ENCODE data around the gene NCF2. TPM values are rescaled to one million over a fixed set of nuclear protein-coding genes. Genes with fewer than 3 reads are reported as not detected.
A peak's percentile ranks its signal among the peaks of the same experiment; 100 is the strongest.

The NCF2 gene
- total RNA-seq, 2 experiments from 2014 or later, result 15.3 to 15.8 TPM

DNA sequence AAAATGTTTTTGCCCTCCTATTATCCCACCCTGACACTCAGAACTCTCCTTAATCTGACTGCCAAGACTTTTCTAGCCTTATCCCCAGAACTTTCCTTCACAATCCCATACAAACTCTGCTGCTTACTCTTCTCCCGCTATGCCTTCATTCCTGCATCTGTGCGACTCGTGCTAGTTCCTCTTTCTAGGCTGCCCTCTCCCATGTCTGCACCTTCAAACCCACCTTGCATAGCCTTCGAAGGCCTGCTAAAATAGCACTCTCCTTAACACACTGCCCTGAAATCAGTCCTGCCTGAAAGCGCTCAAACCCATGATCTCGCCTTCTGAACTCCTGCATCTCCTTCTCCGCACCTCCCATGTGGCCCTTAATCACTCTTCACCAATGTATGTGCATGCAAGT lies 2.5 kb upstream of the NCF2 start:
- no peak overlapping the region for H3K27ac Mint-ChIP-seq
- peaks cover 40% of the 10 kb centered on the region for H3K4me1 Mint-ChIP-seq
- peaks cover 6% of the 10 kb centered on the region for H3K36me3 Mint-ChIP-seq (ENCODE audit: low read depth)
- H3K9me3 Mint-ChIP-seq, result no peaks in the 10 kb centered on the region
- H3K27me3 Mint-ChIP-seq, result peaks cover 8% of the 10 kb centered on the region
- POLR2A ChIA-PET, result interaction anchor here (0.6 kb wide), 1 partner anchor 308 kb away, joined by 4 read pairs; no protein-coding TSS in a partner anchor
- CTCF ChIA-PET, result no interaction called here
- H3K4me3 Mint-ChIP-seq, result no peak overlapping the region
- no peak for DNase-seq

DNA sequence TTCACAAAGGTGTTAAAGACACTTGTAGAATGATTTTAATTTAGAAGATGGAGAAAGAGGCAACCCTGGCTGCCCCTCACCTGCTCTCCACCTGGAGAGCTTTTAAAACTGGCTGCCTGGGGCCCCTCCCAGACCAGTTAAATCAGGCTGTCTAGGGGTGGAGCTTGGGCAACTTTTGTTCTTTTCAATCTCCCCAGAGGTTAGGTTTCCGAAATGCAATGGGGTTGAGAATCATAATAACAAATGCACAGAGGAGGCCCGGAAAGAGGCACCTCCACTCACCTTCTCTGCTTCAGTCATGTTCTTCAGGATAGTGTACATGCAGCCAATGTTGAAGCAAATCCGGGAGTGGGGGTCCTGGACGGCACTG lies 400 bp downstream of the NCF2 start:
- peaks cover 5% of the 10 kb centered on the region for H3K27me3 Mint-ChIP-seq
- H3K4me3 Mint-ChIP-seq, result peak overlapping the region; percentile 71
- peaks cover 10% of the 10 kb centered on the region for H3K36me3 Mint-ChIP-seq (ENCODE audit: low read depth)
- no peaks in the 10 kb centered on the region for H3K9me3 Mint-ChIP-seq
- H3K27ac Mint-ChIP-seq, result peak overlapping the region; percentile 93
- CTCF ChIA-PET, result interaction anchor here (1.4 to 1.8 kb wide), 2 partner anchors 10 to 42 kb away, joined by 4 to 5 read pairs; no protein-coding TSS in a partner anchor
- H3K4me1 Mint-ChIP-seq, result peaks cover 49% of the 10 kb centered on the region
- POLR2A ChIA-PET, result no interaction called here
- DNase-seq, result peak; percentile 9

DNA sequence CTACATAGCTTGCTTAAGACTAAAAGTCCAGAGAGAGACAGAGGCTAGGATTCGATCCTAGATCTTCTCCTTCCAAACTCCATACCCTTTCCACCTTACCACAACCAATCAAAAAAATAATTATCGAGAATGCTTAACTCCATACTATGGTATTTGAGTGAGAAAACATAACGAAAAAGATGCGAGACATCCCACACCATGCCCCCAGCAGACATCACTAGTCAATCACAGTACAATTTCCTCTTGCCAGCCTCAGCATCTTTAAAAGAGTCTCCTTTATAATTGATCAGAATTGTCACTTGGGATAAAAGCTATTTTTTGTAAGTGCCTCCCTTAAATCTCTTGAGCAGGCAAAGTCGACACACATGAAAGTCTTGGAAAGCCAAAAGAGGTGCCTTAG lies 875 bp downstream of the NCF2 start:
- Mint-ChIP-seq H3K36me3 (ENCODE audit: low read depth) (peaks cover 11% of the 10 kb centered on the region), H3K4me3 (peak overlapping the region; percentile 71), H3K4me1 (peaks cover 52% of the 10 kb centered on the region), H3K27ac (peak overlapping the region; percentile 93), H3K9me3 (no peaks in the 10 kb centered on the region), H3K27me3 (peaks cover 5% of the 10 kb centered on the region)
- ChIA-PET POLR2A (interaction anchor here (0.5 kb wide), 1 partner anchor 11 kb away, joined by 4 read pairs; no protein-coding TSS in a partner anchor), CTCF (interaction anchor here (0.8 to 1.8 kb wide), 3 partner anchors 11 to 43 kb away, joined by 4 read pairs; no protein-coding TSS in a partner anchor)
- DNase-seq, result no peak

DNA sequence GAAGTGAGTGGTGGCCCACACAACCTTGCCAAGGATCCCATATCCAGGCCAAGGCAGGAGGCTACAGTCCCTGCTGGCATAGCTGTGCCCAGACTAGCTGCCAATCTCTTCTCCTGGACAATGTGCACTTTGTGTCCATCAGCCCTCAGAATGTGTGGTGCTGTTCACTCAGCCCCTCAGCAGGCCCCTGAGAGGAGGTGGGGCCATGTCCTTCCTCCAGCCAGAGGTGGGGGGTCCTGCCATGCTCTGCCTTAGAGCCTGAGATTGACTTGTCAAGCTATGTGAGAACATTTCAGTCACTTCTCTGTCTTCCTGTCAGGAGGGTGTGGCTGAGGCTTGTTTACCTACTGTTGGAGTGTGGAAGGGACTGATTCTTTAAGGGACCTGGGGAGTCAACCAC lies 1.4 kb downstream of the NCF2 start:
- POLR2A ChIA-PET, result interaction anchor here (0.5 kb wide), 1 partner anchor 11 kb away, joined by 4 read pairs; no protein-coding TSS in a partner anchor
- H3K9me3 Mint-ChIP-seq, result no peaks in the 10 kb centered on the region
- CTCF ChIA-PET, result interaction anchor here (0.8 to 1.8 kb wide), 4 partner anchors 10 to 43 kb away, joined by 3 to 4 read pairs (median 4); no protein-coding TSS in a partner anchor
- peak overlapping the region; percentile 71 for H3K4me3 Mint-ChIP-seq
- DNase-seq, result peak; percentile 15
- H3K4me1 Mint-ChIP-seq, result peaks cover 58% of the 10 kb centered on the region
- H3K27ac Mint-ChIP-seq, result peak overlapping the region; percentile 93
- peaks cover 11% of the 10 kb centered on the region for H3K36me3 Mint-ChIP-seq (ENCODE audit: low read depth)
- peaks cover 5% of the 10 kb centered on the region for H3K27me3 Mint-ChIP-seq

DNA sequence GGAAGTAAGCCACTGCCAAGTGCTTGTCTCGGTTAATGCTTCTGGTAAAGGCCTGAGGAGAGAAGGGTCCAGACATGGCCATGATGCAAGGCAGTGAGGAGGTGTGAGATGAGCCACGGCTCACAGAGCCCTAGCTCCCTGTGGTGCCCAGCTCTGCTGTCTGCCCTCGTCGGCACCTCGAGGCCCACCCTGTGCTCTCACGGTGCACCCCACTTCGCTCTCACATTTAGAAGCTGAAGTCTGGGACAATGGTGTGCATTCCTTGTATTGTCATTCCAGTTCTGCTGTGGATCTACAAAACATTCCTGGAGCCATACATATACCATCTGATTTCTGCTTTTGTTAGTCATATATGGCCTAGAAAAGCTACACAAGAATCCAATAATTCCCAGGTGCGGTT lies 3.3 kb downstream of the NCF2 start:
- Mint-ChIP-seq H3K27ac (no peak overlapping the region), H3K4me3 (no peak overlapping the region), H3K27me3 (no peaks in the 10 kb centered on the region), H3K9me3 (no peaks in the 10 kb centered on the region), H3K36me3 (ENCODE audit: low read depth) (peaks cover 11% of the 10 kb centered on the region), H3K4me1 (peaks cover 58% of the 10 kb centered on the region)
- CTCF ChIA-PET, result interaction anchor here (0.6 to 1.2 kb wide), 7 partner anchors 11 to 571 kb away, joined by 3 to 4 read pairs (median 3); no protein-coding TSS in a partner anchor
- POLR2A ChIA-PET, result no interaction called here
- DNase-seq, result no peak

DNA sequence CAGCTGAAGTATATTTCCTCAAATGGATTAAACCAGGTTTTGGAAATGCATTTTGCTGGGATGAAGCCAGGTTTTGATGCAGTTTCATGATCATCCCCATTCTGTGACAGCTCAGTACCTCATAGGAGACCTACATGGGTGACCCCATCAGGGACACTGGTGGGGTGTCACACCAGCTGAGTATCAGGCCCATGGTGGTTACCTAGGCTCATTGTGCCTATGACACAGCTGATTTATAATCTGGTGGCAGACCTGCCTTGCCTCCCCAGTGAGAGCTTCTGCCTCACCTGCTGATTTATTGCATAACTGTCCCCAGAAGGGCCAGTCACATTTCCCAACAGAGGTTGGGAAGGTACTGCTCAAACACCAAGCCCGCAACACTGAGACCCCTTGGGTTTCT lies 3.8 kb downstream of the NCF2 start:
- H3K27me3 Mint-ChIP-seq, result no peaks in the 10 kb centered on the region
- no peak overlapping the region for H3K4me3 Mint-ChIP-seq
- peaks cover 59% of the 10 kb centered on the region for H3K4me1 Mint-ChIP-seq
- CTCF ChIA-PET, result interaction anchor here (0.6 to 1.1 kb wide), 4 partner anchors 8 to 102 kb away, joined by 3 to 4 read pairs (median 3); no protein-coding TSS in a partner anchor
- no peak for DNase-seq
- no peak overlapping the region for H3K27ac Mint-ChIP-seq
- peaks cover 11% of the 10 kb centered on the region for H3K36me3 Mint-ChIP-seq (ENCODE audit: low read depth)
- POLR2A ChIA-PET, result no interaction called here
- no peaks in the 10 kb centered on the region for H3K9me3 Mint-ChIP-seq

DNA sequence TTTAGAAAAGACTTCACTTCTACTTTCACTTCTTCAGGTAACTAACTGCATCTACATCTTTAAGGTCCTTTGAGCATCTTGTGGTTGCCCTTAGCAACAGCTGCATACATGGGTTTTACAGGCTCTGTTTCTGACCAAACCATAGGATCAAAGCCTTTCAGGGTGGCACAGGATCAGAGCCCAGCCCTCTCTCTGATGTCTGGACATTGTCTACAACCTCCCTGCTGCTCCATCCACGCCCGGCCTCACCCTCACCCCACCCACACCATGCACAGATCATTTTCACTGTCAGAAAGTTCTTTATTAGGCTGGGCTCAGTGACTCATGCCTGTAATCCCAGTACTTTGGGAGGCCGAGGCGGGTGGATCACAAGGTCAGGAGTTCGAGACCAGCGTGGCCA lies 5.2 kb downstream of the NCF2 start:
- peak; percentile 60 for DNase-seq
- Mint-ChIP-seq H3K9me3 (no peaks in the 10 kb centered on the region), H3K36me3 (ENCODE audit: low read depth) (peaks cover 11% of the 10 kb centered on the region), H3K4me3 (no peak overlapping the region), H3K4me1 (peaks cover 57% of the 10 kb centered on the region), H3K27ac (no peak overlapping the region), H3K27me3 (no peaks in the 10 kb centered on the region)
- CTCF ChIA-PET, result no interaction called here
- POLR2A ChIA-PET, result no interaction called here

DNA sequence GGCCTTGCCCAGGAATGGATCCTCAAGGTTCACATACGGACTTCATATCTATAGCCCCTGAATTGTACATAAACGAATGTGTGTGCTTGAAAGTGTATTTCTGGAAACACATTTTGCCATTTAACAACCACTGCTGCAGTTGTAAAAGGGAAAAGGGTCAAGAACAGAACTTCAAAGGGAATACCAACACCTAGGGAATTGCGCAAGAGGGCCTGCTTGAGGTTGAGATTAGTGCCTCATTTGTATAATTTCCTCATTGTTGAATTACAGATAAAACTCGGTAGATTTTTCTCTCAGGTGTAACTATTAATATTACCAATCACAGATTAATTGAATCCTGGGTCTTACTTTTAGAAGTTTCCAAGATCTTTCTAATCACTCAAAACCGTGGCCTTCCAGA lies 6.1 kb downstream of the NCF2 start:
- peaks cover 53% of the 10 kb centered on the region for H3K4me1 Mint-ChIP-seq
- CTCF ChIA-PET, result no interaction called here

DNA sequence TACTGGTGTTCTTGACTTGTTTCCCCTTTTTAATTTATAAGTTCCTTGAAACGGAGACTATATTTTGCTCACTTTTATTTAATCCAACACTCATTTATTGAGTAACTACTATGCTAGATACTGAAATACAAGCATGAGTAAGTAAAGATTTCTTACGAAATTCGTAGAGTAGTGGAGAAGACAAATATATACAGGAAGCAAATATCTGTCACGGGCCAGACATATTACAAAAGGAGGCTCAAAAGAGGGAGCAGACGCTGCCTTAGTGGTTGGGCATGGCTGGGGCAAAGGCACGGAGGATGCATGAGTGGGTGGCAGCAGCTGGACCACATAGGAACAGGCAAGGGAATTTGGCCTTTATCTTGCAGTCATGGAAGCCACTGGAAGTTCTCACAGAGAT lies 6.8 kb downstream of the NCF2 start:
- ChIA-PET POLR2A (no interaction called here), CTCF (no interaction called here)
- Mint-ChIP-seq H3K36me3 (ENCODE audit: low read depth) (peaks cover 6% of the 10 kb centered on the region), H3K27ac (no peak overlapping the region), H3K4me1 (peaks cover 53% of the 10 kb centered on the region), H3K9me3 (no peaks in the 10 kb centered on the region), H3K4me3 (no peak overlapping the region), H3K27me3 (no peaks in the 10 kb centered on the region)
- no peak for DNase-seq

More for the DNA sequence above, 6.1 kb downstream of the NCF2 start:
- Mint-ChIP-seq H3K36me3 (ENCODE audit: low read depth) (peaks cover 8% of the 10 kb centered on the region), H3K4me3 (no peak overlapping the region), H3K27me3 (no peaks in the 10 kb centered on the region), H3K9me3 (no peaks in the 10 kb centered on the region), H3K27ac (no peak overlapping the region)
- no peak for DNase-seq
- POLR2A ChIA-PET, result no interaction called here

DNA sequence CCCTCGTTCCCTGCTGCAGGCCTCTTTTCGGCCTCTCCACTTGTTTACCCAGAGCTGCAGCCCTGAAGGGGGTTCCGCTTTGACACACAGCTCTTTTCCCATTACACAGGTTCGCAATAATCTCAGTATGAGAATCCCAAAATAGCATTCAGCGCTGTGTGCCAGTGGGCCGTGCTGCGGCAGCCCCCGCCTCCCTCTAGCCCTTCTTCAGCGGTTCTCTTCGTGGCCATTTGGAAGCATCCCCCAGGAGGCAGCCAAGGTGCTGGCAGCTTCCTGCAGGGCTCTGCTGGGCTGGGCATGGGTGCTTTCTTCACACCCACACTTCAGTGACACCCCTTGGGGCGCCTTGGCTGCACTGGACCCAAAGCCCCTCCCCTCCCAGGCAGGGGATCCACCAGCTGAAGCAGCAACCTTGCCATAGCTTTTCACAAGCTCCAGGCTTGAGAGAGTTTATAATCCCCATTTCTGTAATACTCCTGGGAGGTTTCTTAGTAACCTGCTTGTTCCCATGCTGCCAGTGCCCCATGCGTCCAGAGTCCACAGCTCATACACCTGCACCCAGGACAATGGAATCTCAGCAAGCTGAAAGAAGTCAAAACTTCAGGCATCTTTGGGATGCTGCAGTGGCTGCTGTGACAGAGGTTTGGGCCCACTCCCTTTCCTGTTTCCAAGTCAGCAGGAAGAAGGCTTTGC lies 8.1 kb downstream of the NCF2 start:
- H3K27ac Mint-ChIP-seq, result no peak overlapping the region
- H3K4me3 Mint-ChIP-seq, result no peak overlapping the region
- POLR2A ChIA-PET, result no interaction called here
- CTCF ChIA-PET, result interaction anchor here (0.6 to 1.7 kb wide), 4 partner anchors 11 to 19 kb away, joined by 3 to 6 read pairs (median 4); no protein-coding TSS in a partner anchor
- H3K9me3 Mint-ChIP-seq, result no peaks in the 10 kb centered on the region
- no peak for DNase-seq
- H3K36me3 Mint-ChIP-seq (ENCODE audit: low read depth), result peaks cover 5% of the 10 kb centered on the region
- H3K27me3 Mint-ChIP-seq, result no peaks in the 10 kb centered on the region
- H3K4me1 Mint-ChIP-seq, result peaks cover 61% of the 10 kb centered on the region

DNA sequence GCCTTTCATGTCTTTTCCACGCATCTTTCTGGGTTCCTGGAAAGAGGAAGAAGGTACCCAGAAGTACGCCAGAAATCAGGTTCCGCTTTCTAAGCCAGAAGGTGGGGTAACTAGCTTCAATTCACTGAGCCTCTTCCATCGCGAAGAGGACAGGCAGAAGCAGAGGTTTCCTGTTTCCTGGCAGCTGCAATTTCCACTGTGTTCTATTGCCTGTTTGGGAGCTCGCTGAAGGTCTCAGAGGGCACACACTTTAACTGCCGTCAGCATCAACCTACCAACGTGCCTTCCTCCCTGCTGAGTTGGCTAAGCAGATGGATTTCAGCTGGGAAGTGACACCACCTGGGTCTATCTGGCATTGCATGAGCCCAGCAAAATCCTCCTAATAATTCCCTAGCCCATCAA lies 10.0 kb downstream of the NCF2 start:
- DNase-seq, result peak; percentile 33
- peak overlapping the region; percentile 19 for H3K4me3 Mint-ChIP-seq
- POLR2A ChIA-PET, result interaction anchor here (0.5 to 0.9 kb wide), 2 partner anchors 12 to 108 kb away, joined by 3 read pairs; partner anchors contain the start of gene SMG7
- H3K4me1 Mint-ChIP-seq, result peaks cover 56% of the 10 kb centered on the region
- no peaks in the 10 kb centered on the region for H3K27me3 Mint-ChIP-seq
- CTCF ChIA-PET, result interaction anchor here (0.6 to 4.5 kb wide), 8 partner anchors 9 to 471 kb away, joined by 3 to 19 read pairs (median 4); partner anchors contain the start of gene NCF2
- H3K36me3 Mint-ChIP-seq (ENCODE audit: low read depth), result peaks cover 5% of the 10 kb centered on the region
- peak overlapping the region; percentile 84 for H3K27ac Mint-ChIP-seq
- H3K9me3 Mint-ChIP-seq, result no peaks in the 10 kb centered on the region

DNA sequence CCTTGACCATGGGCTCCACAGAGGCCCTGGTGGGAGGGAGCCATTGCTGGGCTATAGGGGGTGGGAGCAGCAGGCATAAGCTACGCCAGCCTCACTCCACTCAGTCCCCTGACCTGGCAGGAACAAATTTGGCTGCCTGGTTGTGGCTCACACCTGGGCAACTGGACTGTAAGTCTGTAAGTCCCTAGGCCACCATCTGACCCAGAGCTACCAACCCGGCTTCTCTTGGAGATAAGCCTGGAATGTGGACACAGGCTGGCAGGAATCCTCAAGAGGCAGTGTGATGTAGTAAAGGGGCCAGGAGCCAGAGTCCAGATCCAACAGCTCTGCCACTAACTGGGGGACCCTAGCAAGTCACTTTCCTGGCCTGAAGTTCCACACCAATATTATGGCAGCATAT lies 11.4 kb downstream of the NCF2 start:
- Mint-ChIP-seq H3K27me3 (no peaks in the 10 kb centered on the region), H3K9me3 (no peaks in the 10 kb centered on the region), H3K4me3 (no peak overlapping the region), H3K27ac (no peak overlapping the region), H3K4me1 (peaks cover 43% of the 10 kb centered on the region), H3K36me3 (ENCODE audit: low read depth) (peaks cover 3% of the 10 kb centered on the region)
- POLR2A ChIA-PET, result no interaction called here
- no peak for DNase-seq
- CTCF ChIA-PET, result interaction anchor here (0.9 to 4.5 kb wide), 5 partner anchors 10 to 105 kb away, joined by 3 to 19 read pairs (median 4); no protein-coding TSS in a partner anchor

DNA sequence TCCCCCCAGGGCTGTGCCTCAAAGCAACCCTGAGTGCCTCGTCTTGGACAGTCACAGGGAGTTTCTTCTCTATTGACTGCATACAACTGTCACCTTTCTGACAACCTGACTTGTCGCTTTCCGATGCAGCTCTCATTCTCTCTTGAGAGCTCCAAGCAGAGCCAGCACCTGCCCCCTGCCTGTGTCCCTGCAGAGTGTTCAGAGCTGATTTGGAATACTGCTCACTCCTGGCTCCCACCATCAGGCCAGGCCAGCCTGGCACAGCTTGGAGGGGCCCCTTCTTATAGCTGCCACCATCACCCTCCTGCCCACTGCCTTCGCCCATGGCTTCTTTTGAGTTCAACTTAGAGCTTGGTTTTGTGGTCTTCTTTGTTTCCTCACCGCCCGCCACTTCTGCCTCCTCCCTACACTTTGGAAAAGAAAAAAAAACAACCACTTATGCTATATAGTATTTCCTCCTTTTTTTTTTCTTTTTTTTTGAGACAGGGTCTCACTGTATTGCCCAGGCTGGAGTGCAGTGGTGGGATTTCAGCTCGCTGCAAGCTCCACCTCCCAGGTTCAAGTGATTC lies 12.3 kb downstream of the NCF2 start:
- POLR2A ChIA-PET, result no interaction called here
- Mint-ChIP-seq H3K9me3 (no peaks in the 10 kb centered on the region), H3K27me3 (no peaks in the 10 kb centered on the region), H3K27ac (peak overlapping the region; percentile 71), H3K36me3 (ENCODE audit: low read depth) (peaks cover 8% of the 10 kb centered on the region), H3K4me3 (no peak overlapping the region), H3K4me1 (peaks cover 41% of the 10 kb centered on the region)
- CTCF ChIA-PET, result interaction anchor here (0.6 to 4.5 kb wide), 9 partner anchors 8 to 338 kb away, joined by 3 to 19 read pairs (median 3); no protein-coding TSS in a partner anchor
- no peak for DNase-seq
